Right atrium auricular region (tissue), 2 donors: ENCODE data around the gene LRIG2. TPM values are rescaled to one million over a fixed set of nuclear protein-coding genes. Genes with fewer than 3 reads are reported as not detected.
A peak's percentile ranks its signal among the peaks of the same experiment; 100 is the strongest.
"Not testable (repeated sequence)": the region's sequence is repeated elsewhere in the genome, so short reads cannot be mapped to it uniquely, and the experiment has no call there.

Experiments
- DNase-seq: peaks from one replicate; pipeline ENCODE4 v3.0.0-alpha.2; 2019; ENCODE audit warnings: low spot score
- H3K27ac ChIP-seq, 2 donors: fragments of 200-600 bp; sonication (generic); 1 replicate in 1 of 2; 2 replicates in 1 of 2; pipeline ENCODE4 v1.5.1; 2016 to 2019
- H3K27me3 ChIP-seq, 2 donors: fragments of 200-600 bp; sonication (generic); one replicate each; pipeline versions ENCODE4 v1.5.1 to v1.6.0; 2017 to 2019
- H3K36me3 ChIP-seq: fragments of 200-600 bp; sonication (generic); one replicate; pipeline ENCODE4 v1.5.1; 2016
- H3K4me1 ChIP-seq, 2 donors: fragments of 200-600 bp; sonication (generic); one replicate each; pipeline versions ENCODE4 v1.5.1 to v1.6.0; 2017 to 2019
- H3K4me3 ChIP-seq, 2 donors: fragments of 200-600 bp; sonication (generic); 1 replicate in 1 of 2; 2 replicates in 1 of 2; pipeline ENCODE4 v1.5.1; 2017 to 2019; ENCODE audit warnings: mild to moderate bottlenecking in 1 of 2, moderate library complexity in 1 of 2
- H3K9me3 ChIP-seq, 2 donors: fragments of 200-600 bp; sonication (generic); one replicate each; pipeline ENCODE4 v1.5.1; 2019
- total RNA-seq, 2 donors: library from RNA; depleted of rRNA; stranded (reverse); fragments of >200 nt; gene quantifications; one replicate each; pipeline ENCODE4 v1.1.0, GENCODE V29; 2016
- TF ChIP-seq, protein P1 (sequence below), 2 donors: fragments of 200-600 bp; sonication (generic); IDR thresholded peaks; one replicate each; pipeline ENCODE4 v1.5.1; 2019; ENCODE audit warnings: antibody characterized with exemption in 2 of 2

LRIG2 gene
- total RNA-seq, 2 donors from 2014 or later, result 7.1 to 10.4 TPM

GRCh38 chr1:113057006-113057405 is 16.0 kb upstream of the LRIG2 start:
- no peaks in the 10 kb centered on the region for H3K36me3 ChIP-seq
- DNase-seq, result no peak
- H3K4me3 ChIP-seq, result no peak overlapping the region
- H3K9me3 ChIP-seq, result no peaks in the 10 kb centered on the region
- H3K4me1 ChIP-seq, result peaks cover 0 to 12% of the 10 kb centered on the region in 2 donors
- no peaks in the 10 kb centered on the region for H3K27me3 ChIP-seq
- no peak overlapping the region for H3K27ac ChIP-seq
- TF ChIP-seq, protein P1, sequence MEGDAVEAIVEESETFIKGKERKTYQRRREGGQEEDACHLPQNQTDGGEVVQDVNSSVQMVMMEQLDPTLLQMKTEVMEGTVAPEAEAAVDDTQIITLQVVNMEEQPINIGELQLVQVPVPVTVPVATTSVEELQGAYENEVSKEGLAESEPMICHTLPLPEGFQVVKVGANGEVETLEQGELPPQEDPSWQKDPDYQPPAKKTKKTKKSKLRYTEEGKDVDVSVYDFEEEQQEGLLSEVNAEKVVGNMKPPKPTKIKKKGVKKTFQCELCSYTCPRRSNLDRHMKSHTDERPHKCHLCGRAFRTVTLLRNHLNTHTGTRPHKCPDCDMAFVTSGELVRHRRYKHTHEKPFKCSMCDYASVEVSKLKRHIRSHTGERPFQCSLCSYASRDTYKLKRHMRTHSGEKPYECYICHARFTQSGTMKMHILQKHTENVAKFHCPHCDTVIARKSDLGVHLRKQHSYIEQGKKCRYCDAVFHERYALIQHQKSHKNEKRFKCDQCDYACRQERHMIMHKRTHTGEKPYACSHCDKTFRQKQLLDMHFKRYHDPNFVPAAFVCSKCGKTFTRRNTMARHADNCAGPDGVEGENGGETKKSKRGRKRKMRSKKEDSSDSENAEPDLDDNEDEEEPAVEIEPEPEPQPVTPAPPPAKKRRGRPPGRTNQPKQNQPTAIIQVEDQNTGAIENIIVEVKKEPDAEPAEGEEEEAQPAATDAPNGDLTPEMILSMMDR (IDR thresholded peaks at IDR 0.05), result no peak

DNA sequence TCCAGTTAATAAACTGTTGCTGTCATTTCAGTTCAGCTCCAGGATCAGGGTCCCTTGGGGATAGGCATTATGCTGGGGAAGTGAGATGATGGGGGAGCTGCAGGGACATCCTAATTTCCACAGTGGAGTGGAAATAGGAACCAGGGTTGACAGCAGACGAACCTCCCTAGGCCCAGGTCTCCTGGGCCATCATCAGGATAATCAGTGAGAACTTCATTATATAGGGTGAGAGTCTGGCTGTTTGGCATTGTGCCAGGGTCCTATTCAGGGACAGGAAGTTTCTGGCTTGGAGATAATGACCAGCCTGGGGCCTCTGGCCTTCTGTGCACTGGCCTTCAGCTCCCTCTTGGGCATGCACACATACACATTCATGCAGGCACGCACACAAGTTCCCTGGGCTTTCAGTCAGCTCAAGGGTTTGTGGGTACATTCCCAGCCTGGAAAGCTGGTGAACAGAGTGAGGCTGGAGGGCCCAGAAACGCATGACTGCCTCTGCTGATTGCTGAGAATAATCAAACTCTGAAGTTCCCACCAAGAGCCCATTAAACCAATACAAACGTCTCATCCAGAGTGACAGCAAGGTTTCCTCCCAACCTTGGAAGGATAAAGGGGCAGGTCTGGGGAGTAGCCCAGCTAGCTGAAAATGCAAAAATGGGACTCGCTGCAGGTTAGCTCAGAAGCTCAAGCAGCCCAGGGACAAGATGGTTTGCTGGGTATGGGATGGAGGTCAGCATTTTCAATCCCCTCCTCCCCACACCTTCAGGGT is 13.9 kb upstream of the LRIG2 start:
- Histone ChIP-seq H3K36me3 (no peaks in the 10 kb centered on the region), H3K27ac (no peak overlapping the region)

DNA sequence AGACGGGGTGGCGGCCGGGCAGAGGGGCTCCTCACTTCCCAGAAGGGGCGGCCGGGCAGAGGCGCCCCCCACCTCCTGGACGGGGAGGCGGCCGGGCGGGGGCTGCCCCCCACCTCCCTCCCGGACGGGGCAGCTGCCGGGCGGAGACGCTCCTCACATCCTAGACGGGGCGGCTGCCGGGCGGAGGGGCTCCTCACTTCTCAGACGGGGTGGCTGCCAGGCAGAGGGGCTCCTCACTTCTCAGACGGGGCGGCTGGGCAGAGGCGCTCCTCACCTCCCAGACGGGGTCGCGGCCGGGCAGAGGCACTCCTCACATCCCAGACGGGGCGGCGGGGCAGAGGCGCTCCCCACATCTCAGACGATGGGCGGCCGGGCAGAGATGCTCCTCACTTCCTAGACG is 9.5 kb upstream of the LRIG2 start:
- not testable (repeated sequence) for H3K27ac ChIP-seq, H3K27me3 ChIP-seq, DNase-seq, H3K36me3 ChIP-seq, H3K9me3 ChIP-seq, H3K4me3 ChIP-seq, H3K4me1 ChIP-seq

More for the DNA sequence above, 13.9 kb upstream of the LRIG2 start:
- Histone ChIP-seq H3K4me3 (no peak overlapping the region), H3K9me3 (no peaks in the 10 kb centered on the region), H3K27me3 (no peaks in the 10 kb centered on the region), H3K4me1 (peaks cover 0 to 12% of the 10 kb centered on the region in 2 donors)
- DNase-seq, result no peak
- TF ChIP-seq, protein P1 (IDR thresholded peaks at IDR 0.05), result no peak

DNA sequence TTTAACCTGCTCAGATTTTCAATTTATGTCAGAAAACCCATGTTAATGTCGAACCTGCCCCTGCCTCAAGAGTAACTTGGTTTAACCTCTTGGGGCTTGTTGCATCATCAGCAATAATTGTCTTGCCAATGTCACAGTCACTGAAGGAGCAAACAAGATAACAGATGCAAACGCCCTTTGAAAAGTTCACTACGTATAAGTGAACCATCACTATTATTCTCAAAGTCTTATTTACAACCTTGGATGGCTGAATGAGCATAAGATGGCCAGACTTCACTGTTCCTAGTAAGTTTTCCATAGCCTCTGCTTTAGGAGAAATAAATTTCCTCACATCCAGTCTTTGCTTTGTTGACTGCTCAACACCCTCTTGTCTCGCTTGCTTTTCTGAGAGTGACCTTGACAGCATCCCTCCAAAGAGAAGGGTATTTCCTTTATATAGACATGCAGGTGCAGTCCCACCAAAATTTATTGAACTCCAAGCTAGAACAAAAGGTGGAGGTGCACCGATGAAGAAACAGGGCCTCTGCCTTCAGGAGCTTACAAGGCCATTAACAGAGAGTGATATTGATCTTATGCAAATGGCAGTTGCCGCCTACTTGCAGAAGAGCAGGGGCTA is 749 bp upstream of the LRIG2 start:
- TF ChIP-seq, protein P1 (IDR thresholded peaks at IDR 0.05), result no peak
- H3K36me3 ChIP-seq, result no peaks in the 10 kb centered on the region
- no peak for DNase-seq
- H3K4me1 ChIP-seq, result peaks cover 0 to 31% of the 10 kb centered on the region in 2 donors
- no peaks in the 10 kb centered on the region for H3K9me3 ChIP-seq
- peak overlapping the region; percentile 54 to 78 for H3K4me3 ChIP-seq
- H3K27me3 ChIP-seq, result no peaks in the 10 kb centered on the region
- peak overlapping the region; percentile 86 to 87 for H3K27ac ChIP-seq

DNA sequence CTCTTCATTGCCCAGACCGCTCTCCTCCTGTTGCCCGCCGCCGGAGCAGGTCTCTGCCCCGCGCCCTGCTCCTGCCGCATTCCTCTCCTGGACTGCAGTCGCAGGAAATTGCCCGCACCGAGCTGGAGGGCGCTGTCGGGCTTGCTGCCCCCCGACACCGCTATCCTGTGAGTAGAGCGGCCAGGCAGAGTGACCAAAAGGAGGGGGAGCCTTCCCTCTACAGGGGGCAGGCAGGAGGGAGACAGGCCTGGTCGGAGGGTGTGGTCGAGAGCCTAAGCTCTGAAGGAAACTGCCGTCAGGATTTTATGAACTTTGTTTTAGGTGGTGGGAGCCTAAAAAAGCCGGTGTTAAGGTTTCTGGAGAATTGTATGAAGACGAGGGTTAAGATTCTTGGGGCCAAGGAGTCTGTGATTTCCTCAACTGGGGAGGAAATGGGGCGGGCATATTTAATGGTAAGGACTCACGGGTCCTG is 517 bp downstream of the LRIG2 start:
- Histone ChIP-seq H3K36me3 (peaks cover 8% of the 10 kb centered on the region), H3K9me3 (no peaks in the 10 kb centered on the region), H3K4me1 (peaks cover 0 to 32% of the 10 kb centered on the region in 2 donors), H3K27me3 (no peaks in the 10 kb centered on the region), H3K4me3 (peak overlapping the region; percentile 54 to 78), H3K27ac (peak overlapping the region; percentile 86 to 87)
- TF ChIP-seq, protein P1 (IDR thresholded peaks at IDR 0.05), result peak; percentile 26 to 58
- no peak for DNase-seq

DNA sequence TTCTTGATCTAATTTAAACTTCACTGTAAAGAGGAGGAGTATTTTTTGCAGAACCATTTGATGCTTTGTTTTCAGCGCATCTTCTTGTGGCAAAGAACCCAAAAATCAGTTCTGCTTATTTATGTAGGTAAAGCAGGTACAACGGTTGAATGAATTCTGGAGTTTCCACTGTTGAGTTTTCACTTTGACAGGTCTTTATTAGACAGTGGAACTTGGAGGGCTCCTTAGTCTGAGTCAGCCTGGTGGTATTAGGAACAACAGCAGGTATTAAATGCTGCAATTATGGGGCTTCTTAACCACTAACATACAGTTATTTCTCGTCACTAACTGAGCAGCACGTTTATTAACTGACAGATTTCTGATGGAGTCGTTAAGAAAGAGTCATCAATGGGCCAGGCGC is 1.2 kb downstream of the LRIG2 start:
- Histone ChIP-seq H3K9me3 (no peaks in the 10 kb centered on the region), H3K27me3 (no peaks in the 10 kb centered on the region), H3K36me3 (peaks cover 13% of the 10 kb centered on the region), H3K4me3 (peak overlapping the region; percentile 54 to 78), H3K4me1 (peaks cover 0 to 32% of the 10 kb centered on the region in 2 donors), H3K27ac (peak overlapping the region; percentile 86 to 87)
- TF ChIP-seq, protein P1 (IDR thresholded peaks at IDR 0.05), result no peak
- DNase-seq, result no peak

GRCh38 chr1:113077978-113078377 is 5.0 kb downstream of the LRIG2 start:
- H3K4me1 ChIP-seq, result peaks cover 0 to 27% of the 10 kb centered on the region in 2 donors
- DNase-seq, H3K27me3 ChIP-seq: not testable (repeated sequence)

More at GRCh38 chr1:113077978-113078377, 5.0 kb downstream of the LRIG2 start:
- peaks cover 13% of the 10 kb centered on the region for H3K36me3 ChIP-seq
- not testable (repeated sequence) for H3K4me3 ChIP-seq, H3K9me3 ChIP-seq, H3K27ac ChIP-seq
